Heart right ventricle (tissue), 16 donors: ENCODE data around the gene MTCL3.

Experiments used
- ATAC-seq, 8 donors: fragments of 200-7000 bp; cut with Tn5 transposase; one replicate each; pipeline ENCODE4 v1.9.1; 2020; ENCODE audit warnings: mild to moderate bottlenecking in 8 of 8, moderate library complexity in 8 of 8, moderate number of reproducible peaks in 1 of 8
- DNase-seq, 2 donors: peaks; one replicate each; pipeline ENCODE4 v3.0.0-alpha.2; 2020
- H3K27ac ChIP-seq, 10 donors: fragments of 200-600 bp; sonication (generic) in 2 of 10; one replicate each; pipeline versions ENCODE4 v1.5.0 to v1.8.0; 2020 to 2022; ENCODE audit warnings: mild to moderate bottlenecking in 3 of 10
- H3K27me3 ChIP-seq, 7 donors: fragments of 200-600 bp; one replicate each; pipeline ENCODE4 v1.8.0; 2021 to 2022; ENCODE audit warnings: mild to moderate bottlenecking in 2 of 7
- H3K36me3 ChIP-seq, 9 donors: fragments of 200-600 bp; sonication (generic) in 1 of 9; one replicate each; pipeline versions ENCODE4 v1.5.0 to v1.8.0; 2020 to 2022; ENCODE audit warnings: mild to moderate bottlenecking in 2 of 9
- H3K4me1 ChIP-seq, 9 donors: fragments of 200-600 bp; sonication (generic) in 1 of 9; one replicate each; pipeline versions ENCODE4 v1.5.0 to v1.8.0; 2020 to 2022; ENCODE audit warnings: mild to moderate bottlenecking in 4 of 9
- H3K4me3 ChIP-seq, 10 donors: fragments of 200-600 bp; sonication (generic) in 2 of 10; one replicate each; pipeline versions ENCODE4 v1.5.0 to v1.8.0; 2020 to 2022; ENCODE audit warnings: mild to moderate bottlenecking in 7 of 10, moderate library complexity in 2 of 10
- H3K9me3 ChIP-seq, 11 donors: fragments of 200-600 bp in 10 of 11; sonication (generic) in 2 of 11; one replicate each; pipeline versions ENCODE4 v1.5.0 to v1.8.0; 2013 to 2022; ENCODE audit warnings: mild to moderate bottlenecking in 2 of 11, control low read depth in 1 of 11, moderate library complexity in 1 of 11
- CTCF ChIP-seq, 9 donors: fragments of 200-600 bp; sonication (generic) in 2 of 9; IDR thresholded peaks; one replicate each; pipeline versions ENCODE4 v1.5.0 to v1.8.0; 2021 to 2022; ENCODE audit warnings: antibody characterized with exemption in 9 of 9, mild to moderate bottlenecking in 5 of 9, moderate library complexity in 1 of 9
- WGBS, 2 donors: extraction: QIAGEN DNeasy Blood & Tissue Kit; methylation state at CpG; one replicate each; pipeline ENCODE4 v1.1.7; 2013; ENCODE audit warnings: inconsistent platforms in 1 of 2; 5-methylcytosine and 5-hydroxymethylcytosine counted together
- intact Hi-C, 10 donors: fragments of 100-400 bp; cut with DNase I; formaldehyde crosslinking; loops; one replicate each; pipeline versions ENCODE4 v1.11.1 to v1.14.2; 2022
- donor health status: Arrhythmogenic right ventricular cardiomyopathy.
- donor health status: ischemic (EF 13 %, LVEDD 7.1; RV severe dilation, severe dysfunction).
- donor health status: healthy with polysubstance abuse.
- donor health status: DM: no; HTN: yes; CAD: no.
- donor health status: DM: no; HTN: no; CAD: no.
- donor health status: ischemic (EF 25% LVEDD 6.9; RV normal size, moderate dysfunction).
- donor health status: ischemic (EF 25% LVEDD 5.7; RV mildly dilated, moderate dysfunction).
- donor health status: healthy.
- donor health status: DM: yes; HTN: yes; CAD: no.
- donor health status: Ischemic cardiomyopathy.
- donor health status: ischemic (EF 35%, LVEDD 5.7; RV mildly dilated, moderate dysfunction).
- donor health status: nonischemic (EF 11% LVEDD 7.7; RV severe dilation, severe dysfunction).
- donor health status: DM: yes; HTN: yes; CAD: no.
- donor health status: PGD.
- donor health status: ischemic (EF 29% LVEDD 5.4; RV normal size, mild dysfunction).
- donor health status: nonischemic (EF 23%, LVEDD 6.1; RV moderate dilation, normal function).

The MTCL3 gene

GRCh38 chr6:127482325-127482724 lies 36.8 kb downstream of the MTCL3 start:
- WGBS, 2 donors: 92 to 93% methylated on average over 2 of the region's 2 CpGs
- intact Hi-C loops: no loop called here
- Histone ChIP-seq H3K4me1 (peaks cover 0 to 14% (median 0%) of the 10 kb centered on the region in 9 donors), H3K36me3 (no peaks in the 10 kb centered on the region), H3K9me3 (no peaks in the 10 kb centered on the region), H3K4me3 (no peak overlapping the region), H3K27ac (no peak overlapping the region), H3K27me3 (peaks cover 0 to 6% (median 0%) of the 10 kb centered on the region in 7 donors)
- ATAC-seq (no peak), DNase-seq (no peak)
- TF ChIP-seq CTCF (IDR thresholded peaks at IDR 0.05): no peak

GRCh38 chr6:127481628-127482027 lies 37.5 kb downstream of the MTCL3 start:
- H3K4me3 ChIP-seq: no peak overlapping the region
- DNase-seq (no peak), ATAC-seq (no peak)
- no peak overlapping the region for H3K27ac ChIP-seq
- H3K9me3 ChIP-seq: no peaks in the 10 kb centered on the region
- 55 to 74% methylated on average over 4 of the region's 4 CpGs for WGBS, 2 donors
- TF ChIP-seq CTCF (IDR thresholded peaks at IDR 0.05): no peak
- intact Hi-C loops: no loop called here
- peaks cover 0 to 11% (median 0%) of the 10 kb centered on the region in 7 donors for H3K27me3 ChIP-seq
- peaks cover 0 to 14% (median 0%) of the 10 kb centered on the region in 9 donors for H3K4me1 ChIP-seq
- no peaks in the 10 kb centered on the region for H3K36me3 ChIP-seq

GRCh38 chr6:127481111-127481510 lies 38.0 kb downstream of the MTCL3 start:
- H3K27ac ChIP-seq: no peak overlapping the region
- H3K4me1 ChIP-seq: peaks cover 0 to 14% (median 0%) of the 10 kb centered on the region in 9 donors
- ATAC-seq (no peak), DNase-seq (no peak)
- intact Hi-C loops: no loop called here
- WGBS, 2 donors: 71 to 75% methylated on average over 2 of the region's 2 CpGs
- peaks cover 0 to 16% (median 0%) of the 10 kb centered on the region in 7 donors for H3K27me3 ChIP-seq
- no peaks in the 10 kb centered on the region for H3K9me3 ChIP-seq
- TF ChIP-seq CTCF (IDR thresholded peaks at IDR 0.05): no peak
- no peak overlapping the region for H3K4me3 ChIP-seq
- H3K36me3 ChIP-seq: no peaks in the 10 kb centered on the region

- intact Hi-C loops: no loop called here
- H3K4me1 ChIP-seq: no peaks in the 10 kb centered on the region
- ATAC-seq (no peak), DNase-seq (no peak)
- H3K4me3 ChIP-seq: no peak overlapping the region
- H3K9me3 ChIP-seq: no peaks in the 10 kb centered on the region
- peaks cover 0 to 33% (median 10%) of the 10 kb centered on the region in 7 donors for H3K27me3 ChIP-seq
- no peak overlapping the region for H3K27ac ChIP-seq
- H3K36me3 ChIP-seq: peaks cover 0 to 11% (median 0%) of the 10 kb centered on the region in 9 donors
- TF ChIP-seq CTCF (IDR thresholded peaks at IDR 0.05): no peak
- WGBS, 2 donors: 90 to 97% methylated on average over 1 of the region's 1 CpG
Measured at GRCh38 chr6:127477658-127478057, 41.5 kb downstream of the MTCL3 start.
